Activated CD4-positive, alpha-beta T cell treated with anti-CD3 and anti-CD28 coated beads, Interleukin-2, Interleukin-6, amounts not matched to agents 100 ng/mL and 50 ng/mL, durations not matched to agents 16 hours and 8 hours (primary cell): ENCODE results near the gene DGUOK.

Source experiments
- DNase-seq: peaks from one replicate; pipeline ENCODE4 v3.0.0-alpha.2; 2020

The DGUOK gene

DNA sequence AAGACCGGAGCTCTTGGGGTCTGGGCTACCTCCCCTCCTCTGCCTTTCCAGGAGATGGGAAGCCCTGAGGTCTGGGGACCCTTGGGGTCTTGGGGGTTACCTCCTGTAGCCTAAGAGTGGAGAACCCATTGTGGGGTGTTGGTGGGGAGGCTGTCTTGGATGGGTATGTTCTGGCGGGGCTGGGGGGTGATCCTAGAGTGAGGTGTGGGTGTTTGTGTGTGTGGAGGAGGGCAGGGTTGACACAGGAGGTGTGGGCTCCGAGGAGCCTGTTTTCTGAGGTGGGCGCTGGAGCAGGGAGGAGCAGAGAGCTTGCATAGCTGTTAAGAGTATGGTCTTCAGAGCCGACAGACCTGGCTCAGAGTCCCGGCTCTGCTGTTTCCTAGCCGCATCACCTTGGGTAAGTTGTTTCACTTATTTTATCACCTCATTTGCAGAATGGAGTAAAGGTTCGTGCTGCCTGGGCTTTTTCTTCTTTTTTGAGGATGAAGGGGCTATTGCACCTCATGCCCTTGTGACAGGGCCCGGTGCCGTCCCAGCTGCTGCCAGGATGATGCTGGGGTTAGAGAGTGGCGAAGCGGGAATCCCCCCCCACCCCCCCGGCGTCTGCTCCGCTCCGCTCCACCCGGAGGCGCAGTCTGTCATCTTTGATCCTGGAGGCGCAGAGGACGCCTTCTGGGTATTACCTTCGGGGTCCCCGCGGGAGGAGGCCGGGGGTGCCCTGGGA lies 75.3 kb downstream of the DGUOK start:
- DNase-seq = peak; percentile 32

DNA sequence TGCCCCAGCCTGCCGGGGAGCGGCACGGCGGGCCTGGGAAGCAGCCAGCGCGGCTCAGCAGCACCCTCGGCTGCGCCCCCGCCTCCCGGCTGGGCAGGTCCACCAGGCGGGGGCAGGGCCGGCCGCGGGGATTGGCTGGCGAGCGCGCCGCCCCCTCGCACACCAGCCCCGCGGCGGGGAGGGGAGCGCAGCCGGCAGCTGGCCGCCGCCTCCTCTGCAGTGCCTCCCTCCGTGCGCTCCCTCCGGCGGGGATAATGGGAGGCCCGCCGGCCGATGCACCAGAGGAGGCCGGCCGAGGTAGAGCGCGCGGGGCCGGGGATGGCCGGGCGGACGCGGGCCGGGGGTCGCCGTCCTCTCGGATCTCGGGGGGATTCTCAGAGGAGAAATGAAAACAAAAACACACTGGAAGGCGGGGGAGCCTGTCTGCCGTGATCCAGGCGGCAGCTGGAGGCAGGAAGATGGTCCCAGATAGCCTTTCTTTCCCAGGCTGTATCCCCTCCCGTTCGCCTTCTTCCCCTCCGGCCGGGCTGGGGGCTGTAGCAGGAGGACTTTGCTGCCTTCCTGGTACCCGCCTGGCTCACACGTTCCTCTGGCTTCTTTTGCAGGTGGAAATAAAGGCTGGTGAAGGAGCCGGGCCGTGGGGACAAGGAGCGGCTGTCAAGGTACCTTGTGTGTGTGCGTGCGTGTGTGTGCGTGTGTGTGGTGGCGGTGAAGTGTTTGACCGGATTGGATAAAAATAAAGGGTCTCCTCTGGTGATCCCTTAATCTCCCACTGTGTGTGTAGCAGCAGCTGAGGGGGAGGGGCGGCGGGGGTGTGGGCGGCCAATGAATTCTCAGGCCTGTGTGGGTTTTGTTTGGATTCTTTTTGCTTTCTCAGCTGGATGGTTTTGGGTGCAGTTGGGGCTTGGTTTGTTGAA lies 76.1 kb downstream of the DGUOK start:
- peak; percentile 82 for DNase-seq

DNA sequence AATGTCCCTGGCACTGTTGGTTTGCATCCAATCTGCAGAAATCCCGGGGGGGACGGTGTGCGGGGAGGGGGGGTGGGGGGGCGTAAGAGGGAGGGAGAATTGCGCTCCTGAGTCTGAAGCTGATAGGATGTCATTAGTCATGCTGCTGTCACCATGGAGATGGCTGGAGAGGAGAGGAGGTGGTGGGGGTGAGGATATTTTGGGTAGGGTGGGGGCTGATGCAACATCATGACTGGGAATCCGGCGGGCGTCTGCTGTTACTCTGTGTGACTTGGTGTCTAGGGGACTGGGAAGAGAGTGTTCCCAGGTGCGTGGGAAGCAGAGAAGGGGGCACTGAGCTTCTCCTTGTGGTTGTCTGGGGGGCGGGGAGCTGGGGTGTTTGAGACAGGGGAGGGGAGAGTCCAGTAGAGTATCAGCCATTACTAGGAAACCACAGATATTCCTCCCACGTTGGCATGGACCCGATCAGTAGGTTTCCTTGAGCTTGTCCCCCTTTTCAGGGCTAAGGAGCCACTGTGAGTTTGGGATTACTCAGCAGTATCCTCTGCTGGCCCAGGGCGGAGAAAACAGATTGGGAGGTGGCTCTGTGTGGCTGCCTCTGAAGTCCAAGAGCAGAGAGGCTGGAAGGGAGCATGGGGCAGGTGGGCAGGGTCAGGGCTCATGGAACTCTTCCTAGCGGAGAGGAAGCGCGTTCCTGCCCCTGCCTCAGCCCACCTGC lies 77.0 kb downstream of the DGUOK start:
- DNase-seq = no peak

DNA sequence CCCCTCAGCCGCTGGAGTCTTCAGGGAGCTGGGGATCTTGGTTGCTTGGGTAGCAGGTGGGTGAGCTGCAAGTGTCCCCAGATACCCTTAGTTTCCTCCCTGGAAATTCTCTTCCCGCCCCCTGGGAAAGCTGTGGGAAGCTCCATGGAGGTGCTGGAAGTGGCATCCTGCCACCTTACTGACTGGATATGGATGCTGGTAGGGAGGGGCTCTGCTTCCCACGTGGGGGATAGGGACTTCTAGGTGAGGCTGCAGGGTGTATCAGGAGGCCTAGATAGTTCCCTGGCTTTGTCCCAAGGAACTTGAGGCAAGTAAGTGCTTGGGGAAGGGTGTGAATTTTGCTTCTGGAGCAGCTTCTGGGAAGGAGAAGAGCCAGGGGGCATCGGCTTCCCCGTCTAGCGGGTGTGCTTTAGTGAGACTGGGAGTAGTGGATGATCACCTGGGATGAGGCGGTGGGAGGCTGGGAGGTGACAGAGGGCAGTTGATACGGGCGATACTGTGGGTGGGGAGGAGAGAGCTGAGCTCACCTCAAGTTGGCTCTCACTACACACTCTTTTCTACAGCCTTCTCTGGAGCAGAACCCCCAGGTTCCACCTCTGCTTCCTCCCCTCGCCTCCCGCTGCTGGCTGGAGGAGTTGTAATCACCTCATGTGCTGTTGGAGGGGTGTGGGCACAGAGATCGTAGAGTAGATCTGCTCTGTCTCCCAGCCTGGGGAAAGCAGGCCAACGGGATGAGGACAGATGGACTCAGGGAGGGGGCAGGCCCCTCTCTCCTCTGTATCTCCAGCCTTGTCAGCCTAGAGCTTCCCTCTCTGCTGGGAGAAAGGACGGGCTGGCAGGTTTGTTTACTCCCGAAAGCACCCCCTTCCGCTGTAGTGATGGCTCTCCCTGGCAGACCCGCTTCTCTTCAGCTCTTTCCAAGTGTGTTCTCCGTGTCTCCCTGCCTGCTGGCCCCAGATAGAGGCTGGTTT lies 77.8 kb downstream of the DGUOK start:
- DNase-seq = no peak

DNA sequence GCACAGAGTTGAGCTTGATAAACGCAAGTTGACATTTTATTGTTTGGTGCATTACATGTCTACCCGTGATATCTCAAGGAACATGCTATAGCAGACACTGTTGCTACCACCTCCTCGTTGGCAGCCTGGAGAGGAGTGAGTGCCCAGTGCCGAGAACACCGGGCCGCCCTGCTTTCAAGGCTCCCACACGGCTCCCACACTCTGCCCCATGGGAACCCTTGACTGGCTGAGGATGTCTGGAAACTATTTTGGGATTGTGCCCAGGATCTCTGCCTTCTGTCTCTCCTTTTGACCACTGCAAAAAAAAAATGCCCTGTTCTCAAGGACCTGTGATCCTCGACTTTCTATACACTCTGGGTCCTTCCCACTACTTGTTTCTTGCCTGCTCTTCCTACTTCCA lies 79.1 kb downstream of the DGUOK start:
- DNase-seq = no peak

DNA sequence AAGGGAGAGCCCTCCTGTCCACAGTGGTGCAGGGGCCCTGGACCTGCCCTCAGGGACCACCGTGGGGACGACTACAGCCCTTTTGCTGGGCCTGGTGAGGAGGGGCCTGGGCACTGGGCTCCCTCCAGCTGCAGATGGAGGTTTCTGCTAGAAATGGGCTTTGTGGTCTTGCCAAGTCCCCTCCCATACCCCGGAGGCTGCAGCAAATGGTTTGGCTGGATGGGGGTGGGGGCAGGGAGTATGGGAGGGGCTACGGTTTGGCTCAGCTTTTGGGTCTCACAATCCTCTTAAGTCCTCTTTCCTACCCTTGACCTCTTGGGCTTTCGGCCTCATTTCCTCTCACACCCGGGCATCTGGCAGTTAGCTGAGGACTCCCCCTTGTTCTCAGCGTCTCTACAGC lies 79.8 kb downstream of the DGUOK start:
- no peak for DNase-seq

DNA sequence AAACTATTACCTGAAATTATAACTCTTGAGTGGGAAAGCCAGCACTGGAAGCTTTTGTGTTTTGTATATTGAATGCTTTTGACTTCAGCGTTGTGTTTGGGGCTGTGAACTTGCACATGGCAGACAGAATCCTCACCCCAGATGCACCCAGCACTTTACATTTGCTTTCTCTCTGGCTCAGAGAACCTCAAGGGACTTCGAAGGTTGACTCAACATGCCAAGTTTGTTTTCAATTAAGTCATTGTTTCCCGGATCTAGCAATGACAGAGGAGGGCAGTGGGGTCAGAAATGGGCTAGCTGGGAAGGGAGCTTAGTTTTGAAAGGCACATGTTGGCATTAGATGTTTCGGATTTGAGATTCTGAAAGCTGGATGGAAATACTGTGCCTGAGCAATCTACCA lies 80.4 kb downstream of the DGUOK start:
- no peak for DNase-seq

DNA sequence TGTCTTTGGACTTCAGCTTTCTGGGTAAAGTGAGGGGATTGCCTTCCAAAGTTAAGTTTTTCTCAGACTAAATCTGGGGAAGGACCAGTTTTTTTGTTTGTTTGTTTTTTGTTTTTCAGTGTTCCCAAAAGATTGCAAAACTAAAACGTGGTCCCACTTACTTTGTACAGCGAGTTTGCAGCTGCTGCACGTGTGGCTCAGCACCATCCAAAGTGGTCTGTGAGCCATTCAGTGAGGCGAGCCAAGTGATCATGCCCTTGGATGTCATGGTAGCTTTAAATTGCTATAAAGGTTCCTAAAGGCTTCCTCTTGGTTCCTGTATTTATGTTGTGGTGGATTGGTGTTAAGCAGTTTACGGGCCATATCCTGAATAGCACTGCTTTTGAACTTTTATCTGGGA lies 81.0 kb downstream of the DGUOK start:
- DNase-seq = no peak
